ENCODE measurements around the gene SERP1.

SERP1 gene

GRCh38 chr3:150546226-150547044 is at the start of gene SERP1, which contains the start of gene EIF2A:
Gene SERP1 (minus strand): TSS chr3:150546496. CDS start chr3:150546135, 361 bp downstream.
Gene EIF2A (plus strand): TSS chr3:150546787. CDS start chr3:150546803, 16 bp downstream.
- peak; percentile 85 to 99 (median 99) for DNase-seq

GRCh38 chr3:150594150-150594549 is 47.9 kb upstream of the SERP1 start:
- no peak for DNase-seq

- DNase-seq = no peak
These were observed 43.5 kb upstream of the SERP1 start for GRCh38 chr3:150589759-150590158.

- no peak for DNase-seq
These were observed 41.9 kb upstream of the SERP1 start for GRCh38 chr3:150588027-150588830.

- DNase-seq = no peak
These were observed 36.7 kb upstream of the SERP1 start for GRCh38 chr3:150583028-150583427.

GRCh38 chr3:150582620-150583019 is 36.3 kb upstream of the SERP1 start:
- no peak for DNase-seq

GRCh38 chr3:150581174-150581573 is 34.9 kb upstream of the SERP1 start:
- no peak for DNase-seq

GRCh38 chr3:150577855-150578254 is 31.6 kb upstream of the SERP1 start:
- DNase-seq = no peak

- no peak for DNase-seq
These were observed 21.0 kb upstream of the SERP1 start for GRCh38 chr3:150567328-150567727.

GRCh38 chr3:150564243-150564642 is 17.9 kb upstream of the SERP1 start:
- no peak for DNase-seq

- DNase-seq = no peak
These were observed 11.4 kb upstream of the SERP1 start for GRCh38 chr3:150557725-150558124.

- no peak for DNase-seq
These were observed 10.5 kb upstream of the SERP1 start for GRCh38 chr3:150556792-150557191.

- no peak for DNase-seq
These were observed 9.7 kb upstream of the SERP1 start for GRCh38 chr3:150555859-150556436.

GRCh38 chr3:150547045-150547741 is 897 bp upstream of the SERP1 start:
- no peak for DNase-seq

- DNase-seq = peak in 9 of 14 donors; percentile 3 to 55 (median 41)
These were observed 674 bp downstream of the SERP1 start for GRCh38 chr3:150545419-150546225.

GRCh38 chr3:150544726-150545125 is 1.6 kb downstream of the SERP1 start:
- DNase-seq = peak in 1 of 14 donors; percentile 35

GRCh38 chr3:150544041-150544440 is 2.3 kb downstream of the SERP1 start:
- no peak for DNase-seq

GRCh38 chr3:150543531-150543930 is 2.8 kb downstream of the SERP1 start:
- DNase-seq = no peak

- DNase-seq = no peak
These were observed 3.2 kb downstream of the SERP1 start for GRCh38 chr3:150543128-150543527.

GRCh38 chr3:150540991-150541390 is 5.3 kb downstream of the SERP1 start:
- no peak for DNase-seq

- DNase-seq = no peak
These were observed 6.0 kb downstream of the SERP1 start for GRCh38 chr3:150540297-150540696.

Measured in C1 segment of cervical spinal cord (tissue), 14 donors.